Ascending aorta (tissue), 2 donors: ENCODE measurements around the gene SHLD1. TPM values are rescaled to one million over a fixed set of nuclear protein-coding genes. Genes with fewer than 3 reads are reported as not detected.

ENCODE experiments used
- DNase-seq, 2 donors: peaks; one replicate each; pipeline ENCODE4 v3.0.0-alpha.2; 2019; ENCODE audit warnings: low spot score in 2 of 2
- H3K27ac ChIP-seq, 2 donors: fragments of 200-600 bp; sonication (generic); one replicate each; pipeline ENCODE4 v1.5.1; 2016 to 2017; ENCODE audit warnings: mild to moderate bottlenecking in 1 of 2
- H3K27me3 ChIP-seq: fragments of 200-600 bp; sonication (generic); one replicate; pipeline ENCODE4 v1.5.1; 2017
- H3K36me3 ChIP-seq, 2 donors: fragments of 200-600 bp; sonication (generic); one replicate each; pipeline ENCODE4 v1.5.1; 2016
- H3K4me1 ChIP-seq, 2 donors: fragments of 200-600 bp; sonication (generic); one replicate each; pipeline ENCODE4 v1.5.1; 2016 to 2017; ENCODE audit warnings: mild to moderate bottlenecking in 1 of 2
- H3K4me3 ChIP-seq, 2 donors: fragments of 200-600 bp; sonication (generic); one replicate each; pipeline ENCODE4 v1.5.1; 2016 to 2017; ENCODE audit warnings: mild to moderate bottlenecking in 1 of 2
- H3K9me3 ChIP-seq, 2 donors: fragments of 200-600 bp; sonication (generic); one replicate each; pipeline ENCODE4 v1.5.1; 2016
- intact Hi-C: fragments of 100-400 bp; cut with DNase I; formaldehyde crosslinking; loops from one replicate; pipeline ENCODE4 v1.15.1; 2023
- total RNA-seq: library from RNA; depleted of rRNA; stranded (reverse); fragments of >200 nt; gene quantifications from one replicate; pipeline ENCODE4 v1.1.0, GENCODE V29; 2016
- TF ChIP-seq, protein P1 (sequence below), 3 experiments: fragments of 200-600 bp in 2 of 3; fragments of 450-650 bp in 1 of 3; sonication (generic) in 2 of 3; IDR thresholded peaks; one replicate each; pipeline ENCODE4 v1.5.1; 2016 to 2019; ENCODE audit warnings: antibody characterized with exemption in 3 of 3, mild to moderate bottlenecking in 1 of 3, moderate library complexity in 1 of 3

SHLD1 gene
- total RNA-seq, 1 donor from 2014 or later: not detected

DNA sequence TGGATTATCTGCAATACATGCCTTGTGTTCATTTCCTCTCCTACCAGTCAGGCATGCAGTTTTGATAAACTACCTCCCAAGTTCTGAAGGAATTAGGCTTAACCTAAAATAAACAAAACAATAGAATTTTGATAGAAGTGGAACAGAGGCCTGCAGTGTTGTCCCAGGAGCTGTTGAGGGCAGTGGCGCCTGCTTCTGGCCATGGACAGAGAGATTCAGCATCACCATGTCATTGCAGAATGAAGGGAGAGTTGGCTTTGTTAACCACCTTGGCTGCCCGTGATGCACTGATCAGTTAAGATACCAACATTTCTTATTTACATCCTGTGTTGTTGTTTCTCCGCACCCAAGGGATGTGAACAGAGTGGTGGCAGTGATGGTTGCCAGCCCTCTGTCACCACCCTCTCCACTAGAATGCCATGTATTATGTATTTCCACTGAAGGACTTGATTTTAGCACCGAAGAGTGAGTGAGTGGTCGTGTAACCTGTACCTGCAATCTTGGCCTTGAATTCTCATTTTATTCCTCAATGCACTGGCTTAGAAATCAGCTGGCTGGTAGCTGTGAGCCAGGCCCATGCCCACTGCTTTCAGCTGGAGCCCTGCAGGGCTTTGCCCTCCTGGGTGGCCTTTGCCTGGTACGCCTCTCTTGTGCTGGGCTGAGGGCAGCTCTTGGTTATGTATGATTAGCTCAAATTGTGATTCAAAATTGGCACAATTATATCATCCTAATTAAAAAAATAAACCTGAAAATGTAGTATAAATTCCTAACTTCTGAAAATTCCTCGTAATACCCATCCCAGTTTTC, 56.5 kb downstream of the SHLD1 start:
- intact Hi-C loops: no loop called here
- no peaks in the 10 kb centered on the region for H3K27me3 ChIP-seq
- TF ChIP-seq, protein P1, sequence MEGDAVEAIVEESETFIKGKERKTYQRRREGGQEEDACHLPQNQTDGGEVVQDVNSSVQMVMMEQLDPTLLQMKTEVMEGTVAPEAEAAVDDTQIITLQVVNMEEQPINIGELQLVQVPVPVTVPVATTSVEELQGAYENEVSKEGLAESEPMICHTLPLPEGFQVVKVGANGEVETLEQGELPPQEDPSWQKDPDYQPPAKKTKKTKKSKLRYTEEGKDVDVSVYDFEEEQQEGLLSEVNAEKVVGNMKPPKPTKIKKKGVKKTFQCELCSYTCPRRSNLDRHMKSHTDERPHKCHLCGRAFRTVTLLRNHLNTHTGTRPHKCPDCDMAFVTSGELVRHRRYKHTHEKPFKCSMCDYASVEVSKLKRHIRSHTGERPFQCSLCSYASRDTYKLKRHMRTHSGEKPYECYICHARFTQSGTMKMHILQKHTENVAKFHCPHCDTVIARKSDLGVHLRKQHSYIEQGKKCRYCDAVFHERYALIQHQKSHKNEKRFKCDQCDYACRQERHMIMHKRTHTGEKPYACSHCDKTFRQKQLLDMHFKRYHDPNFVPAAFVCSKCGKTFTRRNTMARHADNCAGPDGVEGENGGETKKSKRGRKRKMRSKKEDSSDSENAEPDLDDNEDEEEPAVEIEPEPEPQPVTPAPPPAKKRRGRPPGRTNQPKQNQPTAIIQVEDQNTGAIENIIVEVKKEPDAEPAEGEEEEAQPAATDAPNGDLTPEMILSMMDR (IDR thresholded peaks at IDR 0.05): no peak

DNA sequence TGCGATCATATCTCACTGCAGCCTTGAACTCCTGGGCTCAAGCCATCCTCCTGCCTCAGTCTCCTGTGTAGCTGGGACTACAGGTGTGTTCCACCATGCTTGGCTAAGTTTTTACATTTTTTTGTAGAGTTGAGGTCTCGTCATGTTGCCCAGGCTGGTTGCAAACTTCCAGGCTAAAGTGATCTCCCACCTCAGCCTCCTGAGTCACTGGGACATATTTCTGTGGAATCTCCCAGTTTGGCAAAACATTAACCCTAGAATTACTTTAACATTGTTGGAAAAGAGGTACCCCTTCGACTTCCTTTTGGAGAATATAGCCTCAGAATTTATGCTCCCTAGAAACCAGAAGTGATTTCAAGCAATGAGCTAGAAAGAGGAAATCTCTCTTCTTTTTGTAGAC, 57.2 kb downstream of the SHLD1 start:
- TF ChIP-seq, protein P1 (IDR thresholded peaks at IDR 0.05): no peak
- DNase-seq: no peak
- Histone ChIP-seq H3K9me3 (no peaks in the 10 kb centered on the region), H3K27ac (no peak overlapping the region), H3K4me1 (no peaks in the 10 kb centered on the region), H3K36me3 (no peaks in the 10 kb centered on the region), H3K27me3 (no peaks in the 10 kb centered on the region), H3K4me3 (no peak overlapping the region)
- intact Hi-C loops: no loop called here

More for the DNA sequence above, 56.5 kb downstream of the SHLD1 start:
- no peak for DNase-seq
- Histone ChIP-seq H3K36me3 (no peaks in the 10 kb centered on the region), H3K27ac (no peak overlapping the region), H3K9me3 (no peaks in the 10 kb centered on the region), H3K4me1 (no peaks in the 10 kb centered on the region), H3K4me3 (no peak overlapping the region)

DNA sequence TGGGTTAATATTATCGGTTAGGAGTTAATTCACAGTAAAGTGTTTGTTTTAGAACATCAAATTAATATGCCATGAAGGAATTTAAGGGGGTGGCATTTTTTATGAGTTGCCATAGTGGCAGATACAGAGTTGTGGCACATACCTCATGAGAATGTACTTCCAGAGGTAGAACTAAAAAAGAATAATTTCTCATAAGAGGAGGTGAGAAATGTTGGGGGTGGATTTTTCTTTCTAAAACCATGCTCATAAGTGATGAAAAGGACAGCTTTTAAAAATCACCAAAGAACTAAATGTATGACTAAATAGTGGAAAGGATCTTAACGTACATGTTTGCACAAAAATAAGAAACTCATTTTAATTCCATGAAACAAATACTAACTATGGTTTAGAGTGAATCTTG, 58.7 kb downstream of the SHLD1 start:
- H3K27ac ChIP-seq: no peak overlapping the region
- no peak for DNase-seq
- H3K9me3 ChIP-seq: no peaks in the 10 kb centered on the region
- H3K4me3 ChIP-seq: no peak overlapping the region
- no peaks in the 10 kb centered on the region for H3K4me1 ChIP-seq
- intact Hi-C loops: no loop called here
- H3K36me3 ChIP-seq: no peaks in the 10 kb centered on the region
- no peaks in the 10 kb centered on the region for H3K27me3 ChIP-seq
- TF ChIP-seq, protein P1 (IDR thresholded peaks at IDR 0.05): no peak

DNA sequence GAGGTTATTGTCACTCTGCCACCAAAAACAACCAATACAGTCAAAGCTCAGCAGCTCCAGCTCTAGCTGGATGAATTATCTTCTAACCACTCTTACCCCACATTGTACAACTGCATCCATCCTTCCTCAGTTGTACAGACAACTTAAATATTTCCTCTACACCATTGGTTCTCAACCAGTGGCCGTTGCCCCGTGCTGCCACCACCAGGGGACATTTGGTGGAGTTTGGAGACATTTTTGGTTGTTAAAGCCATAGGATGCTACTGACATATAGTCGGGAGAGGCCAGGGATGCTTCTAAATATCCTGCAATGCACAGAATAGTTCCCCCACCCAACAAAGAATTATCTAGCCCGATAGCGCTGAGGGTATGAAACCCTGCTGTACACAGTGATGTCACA, 59.3 kb downstream of the SHLD1 start:
- Histone ChIP-seq H3K4me1 (no peaks in the 10 kb centered on the region), H3K36me3 (no peaks in the 10 kb centered on the region), H3K9me3 (no peaks in the 10 kb centered on the region), H3K27ac (no peak overlapping the region), H3K27me3 (no peaks in the 10 kb centered on the region), H3K4me3 (no peak overlapping the region)
- TF ChIP-seq, protein P1 (IDR thresholded peaks at IDR 0.05): no peak
- no peak for DNase-seq
- intact Hi-C loops: no loop called here

DNA sequence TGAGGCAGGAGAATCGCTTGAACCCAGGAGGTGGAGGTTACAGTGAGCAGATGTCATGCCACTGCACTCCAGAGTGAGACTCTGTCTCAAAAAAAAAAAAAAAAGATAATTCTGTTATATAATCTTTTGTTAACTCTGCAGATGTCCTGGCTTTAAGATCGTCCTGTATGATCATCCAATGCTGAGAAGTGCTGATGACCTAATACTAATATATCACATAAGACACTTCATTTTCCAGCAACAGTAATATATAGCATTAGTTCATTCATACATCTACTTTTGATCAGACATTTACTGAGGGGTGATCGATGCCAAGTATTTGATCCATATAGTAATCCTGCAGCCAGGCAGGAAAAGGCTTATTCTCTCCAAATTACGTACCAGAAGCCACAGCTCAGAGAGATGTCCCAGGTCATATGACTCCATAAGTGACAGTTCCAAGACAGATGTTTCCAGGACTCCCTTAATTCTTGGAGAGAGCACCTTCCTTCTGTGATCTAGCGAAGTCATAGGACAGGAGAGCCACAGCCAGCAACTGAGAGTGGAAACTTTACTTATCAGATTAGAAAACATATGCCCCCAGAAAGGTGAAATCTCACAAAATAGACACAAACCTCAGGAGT, 60.7 kb downstream of the SHLD1 start:
- no peak for DNase-seq
- intact Hi-C loops: no loop called here
- no peaks in the 10 kb centered on the region for H3K36me3 ChIP-seq
- H3K4me1 ChIP-seq: no peaks in the 10 kb centered on the region
- TF ChIP-seq, protein P1 (IDR thresholded peaks at IDR 0.05): no peak
- no peak overlapping the region for H3K4me3 ChIP-seq
- H3K27ac ChIP-seq: no peak overlapping the region
- no peaks in the 10 kb centered on the region for H3K27me3 ChIP-seq
- no peaks in the 10 kb centered on the region for H3K9me3 ChIP-seq
